H9 (cell line): ENCODE data around the gene SYNRG. TPM values are rescaled to one million over a fixed set of nuclear protein-coding genes. Genes with fewer than 3 reads are reported as not detected.

Source experiments
- DNase-seq: peaks from one replicate; pipeline ENCODE4 v3.0.0-alpha.2; 2017
- H2AFZ ChIP-seq: one replicate; pipeline ENCODE4 v1.6.1; 2013; ENCODE audit warnings: mild to moderate bottlenecking, low read length, control low read depth, moderate library complexity
- H2AK5ac ChIP-seq: 2 replicates; pipeline ENCODE4 v1.6.1; 2013; ENCODE audit warnings: low read length, control low read depth, mixed read lengths; ENCODE audit not compliant: insufficient read length
- H2BK120ac ChIP-seq: one replicate; pipeline ENCODE4 v1.6.1; 2013; ENCODE audit warnings: low read depth, mild to moderate bottlenecking, low read length, control low read depth, inconsistent platforms; ENCODE audit not compliant: poor library complexity, severe bottlenecking
- H2BK12ac ChIP-seq: 2 replicates; pipeline ENCODE4 v1.6.1; 2013; ENCODE audit warnings: low read length, control low read depth, mixed read lengths, low read depth; ENCODE audit not compliant: insufficient read length
- H2BK15ac ChIP-seq: 2 replicates; pipeline ENCODE4 v1.6.1; 2013; ENCODE audit warnings: low read depth, low read length, control low read depth
- H2BK20ac ChIP-seq: one replicate; pipeline ENCODE4 v1.6.1; 2013; ENCODE audit warnings: low read depth, mild to moderate bottlenecking, low read length, control low read depth, inconsistent platforms; ENCODE audit not compliant: poor library complexity, severe bottlenecking
- H2BK5ac ChIP-seq: 2 replicates; pipeline ENCODE4 v1.6.1; 2013; ENCODE audit warnings: low read length, control low read depth, mixed read lengths; ENCODE audit not compliant: insufficient read length
- H3K14ac ChIP-seq: 2 replicates; pipeline ENCODE4 v1.6.1; 2013; ENCODE audit warnings: low read length, control low read depth; ENCODE audit not compliant: insufficient read depth
- H3K18ac ChIP-seq: 2 replicates; pipeline ENCODE4 v1.6.1; 2013; ENCODE audit warnings: low read depth, mild to moderate bottlenecking, mixed read lengths, low read length, control low read depth; ENCODE audit not compliant: insufficient read length
- H3K23ac ChIP-seq: 2 replicates; pipeline ENCODE4 v1.6.1; 2013; ENCODE audit warnings: low read length, control low read depth, mixed read lengths, low read depth; ENCODE audit not compliant: insufficient read length
- H3K23me2 ChIP-seq: 2 replicates; pipeline ENCODE4 v1.6.1; 2013; ENCODE audit warnings: low read depth, mild to moderate bottlenecking, mixed read lengths, low read length, control low read depth; ENCODE audit not compliant: insufficient read length, poor library complexity, severe bottlenecking
- H3K27ac ChIP-seq: 2 replicates; pipeline ENCODE4 v1.5.1; 2013; ENCODE audit warnings: low read length, control low read depth, mixed read lengths, low read depth; ENCODE audit not compliant: insufficient read length
- H3K27me3 ChIP-seq: 2 replicates; pipeline ENCODE4 v1.6.1; 2013; ENCODE audit warnings: low read length, control low read depth, inconsistent platforms; ENCODE audit not compliant: insufficient read depth
- H3K4ac ChIP-seq: 2 replicates; pipeline ENCODE4 v1.6.1; 2013; ENCODE audit warnings: low read depth, mild to moderate bottlenecking, control low read depth, inconsistent platforms, low read length, moderate library complexity
- H3K4me1 ChIP-seq: 2 replicates; pipeline ENCODE4 v1.6.1; 2013; ENCODE audit warnings: low read length, control low read depth, inconsistent platforms; ENCODE audit not compliant: insufficient read depth
- H3K4me2 ChIP-seq: 2 replicates; pipeline ENCODE4 v1.6.1; 2013; ENCODE audit warnings: low read length, control low read depth, mixed read lengths; ENCODE audit not compliant: insufficient read length, insufficient read depth
- H3K56ac ChIP-seq: 2 replicates; pipeline ENCODE4 v1.6.1; 2013; ENCODE audit warnings: low read depth, mild to moderate bottlenecking, mixed read lengths, low read length, control low read depth; ENCODE audit not compliant: insufficient read length
- H3K79me1 ChIP-seq: 2 replicates; pipeline ENCODE4 v1.6.1; 2013; ENCODE audit warnings: low read depth, mild to moderate bottlenecking, moderate library complexity, low read length, control low read depth, inconsistent platforms; ENCODE audit not compliant: insufficient read depth, poor library complexity, severe bottlenecking
- H3K79me2 ChIP-seq: 2 replicates; pipeline ENCODE4 v1.6.1; 2013; ENCODE audit warnings: low read length, control low read depth, inconsistent platforms; ENCODE audit not compliant: insufficient read depth
- H3K9ac ChIP-seq: 2 replicates; pipeline ENCODE4 v1.6.1; 2013; ENCODE audit warnings: low read length, control low read depth, mixed read lengths; ENCODE audit not compliant: insufficient read length; ENCODE audit errors: extremely low read depth
- H3K9me3 ChIP-seq: one replicate; pipeline ENCODE4 v1.6.1; 2013; ENCODE audit warnings: low read depth, low read length, inconsistent platforms; ENCODE audit not compliant: control insufficient read depth
- H3T11ph ChIP-seq: one replicate; pipeline ENCODE4 v1.6.1; 2013; ENCODE audit warnings: mild to moderate bottlenecking, low read length, control low read depth, inconsistent platforms
- H4K20me1 ChIP-seq: one replicate; pipeline ENCODE4 v1.6.1; 2013; ENCODE audit not compliant: control insufficient read depth, insufficient read length, insufficient read depth
- H4K5ac ChIP-seq: 2 replicates; pipeline ENCODE4 v1.6.1; 2013; ENCODE audit warnings: low read depth, mild to moderate bottlenecking, mixed read lengths, low read length, control low read depth; ENCODE audit not compliant: insufficient read length
- H4K8ac ChIP-seq: replicated peaks from 2 replicates; pipeline ENCODE4 v1.6.1; 2013; ENCODE audit warnings: low read length, control low read depth, mixed read lengths, low read depth; ENCODE audit not compliant: insufficient read length
- H4K91ac ChIP-seq: 2 replicates; pipeline ENCODE4 v1.6.1; 2013; ENCODE audit warnings: low read depth, mild to moderate bottlenecking, moderate library complexity, mixed read lengths, low read length, control low read depth; ENCODE audit not compliant: insufficient read length
- H3K27ac Mint-ChIP-seq, 3 experiments: 2 replicates in 2 of 3; 3 replicates in 1 of 3; pipeline ENCODE4 v1.8.0; 2020 to 2021; ENCODE audit warnings: mixed read lengths in 3 of 3, mild to moderate bottlenecking in 1 of 3, moderate library complexity in 1 of 3
- H3K27me3 Mint-ChIP-seq: 2 replicates; pipeline ENCODE4 v1.8.0; 2021; ENCODE audit warnings: low read depth, mild to moderate bottlenecking, moderate library complexity, mixed read lengths
- H3K36me3 Mint-ChIP-seq, 3 experiments: 2 replicates in 2 of 3; 3 replicates in 1 of 3; pipeline ENCODE4 v1.8.0; 2020 to 2021; ENCODE audit warnings: low read depth in 3 of 3, mixed read lengths in 3 of 3; ENCODE audit not compliant: insufficient read depth in 1 of 3
- H3K4me1 Mint-ChIP-seq, 2 experiments: 2 replicates each; pipeline ENCODE4 v1.8.0; 2020; ENCODE audit warnings: mixed read lengths in 2 of 2
- H3K4me3 Mint-ChIP-seq, 2 experiments: 2 replicates in 1 of 2; 3 replicates in 1 of 2; pipeline ENCODE4 v1.8.0; 2020 to 2021; ENCODE audit warnings: mild to moderate bottlenecking in 2 of 2, mixed read lengths in 2 of 2, moderate library complexity in 1 of 2
- H3K9me3 Mint-ChIP-seq, 2 experiments: 2 replicates in 1 of 2; 3 replicates in 1 of 2; pipeline ENCODE4 v1.8.0; 2020; ENCODE audit warnings: mild to moderate bottlenecking in 2 of 2, mixed read lengths in 2 of 2, moderate library complexity in 1 of 2
- WGBS: extraction: QIAGEN DNeasy Blood & Tissue Kit; methylation state at CpG from one replicate; pipeline ENCODE4 v1.1.7; 2013; ENCODE audit warnings: missing lambda C conversion rate, low lambda C conversion rate, mixed read lengths; ENCODE audit not compliant: insufficient read length; ENCODE audit errors: extremely low coverage; 5-methylcytosine and 5-hydroxymethylcytosine counted together
- total RNA-seq: library from RNA; stranded (reverse); gene quantifications from 2 replicates; pipeline ENCODE4 v1.2.1, GENCODE V29; 2021
- TF ChIP-seq, protein P1 (sequence below): fragments of 200-600 bp; sonication (generic); conservative IDR thresholded peaks from 3 replicates; pipeline ENCODE4 v1.8.0; 2021; ENCODE audit warnings: antibody characterized with exemption, mild to moderate bottlenecking

SYNRG gene
- total RNA-seq, 1 experiment from 2014 or later: 30.5 TPM

- Mint-ChIP-seq H3K27ac (no peak overlapping the region), H3K4me1 (no peaks in the 10 kb centered on the region), H3K9me3 (no peaks in the 10 kb centered on the region), H3K4me3 (no peak overlapping the region), H3K27me3 (no peaks in the 10 kb centered on the region), H3K36me3 (peaks cover 2 to 53% (median 34%) of the 10 kb centered on the region in 3 experiments; a peak in 5 of 7 replicates)
- Histone ChIP-seq H2BK5ac (no peak overlapping the region), H3K4me1 (no peaks in the 10 kb centered on the region), H3K23me2 (no peaks in the 10 kb centered on the region), H3K9me3 (no peaks in the 10 kb centered on the region), H3K4me2 (no peak overlapping the region), H3K9ac (no peak overlapping the region), H2BK20ac (no peak overlapping the region), H4K8ac (no peak overlapping the region), H3K27ac (no peak overlapping the region), H2BK12ac (no peak overlapping the region), H4K91ac (no peak overlapping the region), H2AK5ac (no peak overlapping the region), H2BK15ac (no peak overlapping the region), H3T11ph (no peak overlapping the region), H3K27me3 (no peaks in the 10 kb centered on the region), H3K79me2 (no peaks in the 10 kb centered on the region), H3K56ac (no peak overlapping the region), H3K18ac (no peak overlapping the region), H3K4ac (no peak overlapping the region), H4K20me1 (no peaks in the 10 kb centered on the region), H2BK120ac (no peak overlapping the region), H2AFZ (no peak overlapping the region), H3K79me1 (no peaks in the 10 kb centered on the region), H3K23ac (no peak overlapping the region), H3K14ac (no peak overlapping the region), H4K5ac (no peak overlapping the region)
- no CpG with 5 or more reads among the region's 2 CpGs for WGBS
- no peak for DNase-seq
- TF ChIP-seq, protein P1, sequence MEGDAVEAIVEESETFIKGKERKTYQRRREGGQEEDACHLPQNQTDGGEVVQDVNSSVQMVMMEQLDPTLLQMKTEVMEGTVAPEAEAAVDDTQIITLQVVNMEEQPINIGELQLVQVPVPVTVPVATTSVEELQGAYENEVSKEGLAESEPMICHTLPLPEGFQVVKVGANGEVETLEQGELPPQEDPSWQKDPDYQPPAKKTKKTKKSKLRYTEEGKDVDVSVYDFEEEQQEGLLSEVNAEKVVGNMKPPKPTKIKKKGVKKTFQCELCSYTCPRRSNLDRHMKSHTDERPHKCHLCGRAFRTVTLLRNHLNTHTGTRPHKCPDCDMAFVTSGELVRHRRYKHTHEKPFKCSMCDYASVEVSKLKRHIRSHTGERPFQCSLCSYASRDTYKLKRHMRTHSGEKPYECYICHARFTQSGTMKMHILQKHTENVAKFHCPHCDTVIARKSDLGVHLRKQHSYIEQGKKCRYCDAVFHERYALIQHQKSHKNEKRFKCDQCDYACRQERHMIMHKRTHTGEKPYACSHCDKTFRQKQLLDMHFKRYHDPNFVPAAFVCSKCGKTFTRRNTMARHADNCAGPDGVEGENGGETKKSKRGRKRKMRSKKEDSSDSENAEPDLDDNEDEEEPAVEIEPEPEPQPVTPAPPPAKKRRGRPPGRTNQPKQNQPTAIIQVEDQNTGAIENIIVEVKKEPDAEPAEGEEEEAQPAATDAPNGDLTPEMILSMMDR: no peak
Measured at GRCh38 chr17:37614823-37615222, 5.6 kb upstream of the SYNRG start.
